IPS-18a (cell line): ENCODE measurements around the gene REXO4.
"Not testable (repeated sequence)": the region's sequence is repeated elsewhere in the genome, so short reads cannot be mapped to it uniquely, and the experiment has no call there.

ENCODE experiments used
- H3K27ac ChIP-seq: one replicate; pipeline ENCODE4 v1.5.1; 2013; ENCODE audit warnings: low read length
- H3K27me3 ChIP-seq: one replicate; pipeline ENCODE4 v1.6.1; 2013; ENCODE audit warnings: mild to moderate bottlenecking, low read length; ENCODE audit not compliant: control insufficient read depth, insufficient read depth
- H3K36me3 ChIP-seq: one replicate; pipeline ENCODE4 v1.6.1; 2013; ENCODE audit warnings: low read depth, low read length; ENCODE audit not compliant: control insufficient read depth
- H3K4me1 ChIP-seq: one replicate; pipeline ENCODE4 v1.6.1; 2013; ENCODE audit warnings: low read depth, low read length; ENCODE audit not compliant: control insufficient read depth
- H3K4me3 ChIP-seq: one replicate; pipeline ENCODE4 v1.5.1; 2013; ENCODE audit warnings: low read length
- H3K9ac ChIP-seq: one replicate; pipeline ENCODE4 v1.6.1; 2013; ENCODE audit warnings: mild to moderate bottlenecking, low read length, moderate library complexity
- H3K9me3 ChIP-seq: one replicate; pipeline ENCODE4 v1.6.1; 2013; ENCODE audit warnings: low read depth, low read length; ENCODE audit not compliant: control insufficient read depth

REXO4 gene

DNA sequence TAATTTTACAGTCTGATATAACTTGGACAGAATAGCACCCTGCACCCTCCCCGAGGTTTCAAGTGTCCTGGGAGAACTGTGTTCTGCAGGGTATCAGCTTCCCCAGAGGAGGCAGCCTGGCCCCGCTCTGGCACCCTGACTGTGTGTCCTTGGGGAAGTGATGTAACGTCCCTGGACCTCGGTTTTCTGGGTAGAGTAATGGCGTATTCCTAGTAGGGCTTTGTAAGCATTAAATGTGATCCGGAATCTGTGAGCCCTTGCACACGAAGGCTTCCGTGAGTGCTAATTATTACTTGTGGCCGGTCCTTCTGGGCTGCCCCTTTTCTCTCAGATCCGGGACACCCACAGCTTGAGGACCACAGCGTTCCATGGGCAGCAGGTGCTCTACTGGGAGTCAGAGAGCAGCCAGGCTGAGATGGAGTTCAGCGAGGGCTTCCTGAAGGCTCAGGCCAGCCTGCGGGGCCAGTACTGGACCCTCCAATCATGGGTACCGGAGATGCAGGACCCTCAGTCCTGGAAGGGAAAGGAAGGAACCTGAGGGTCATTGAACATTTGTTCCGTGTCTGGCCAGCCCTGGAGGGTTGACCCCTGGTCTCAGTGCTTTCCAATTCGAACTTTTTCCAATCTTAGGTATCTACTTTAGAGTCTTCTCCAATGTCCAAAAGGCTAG, 41.0 kb upstream of the REXO4 start:
- H3K4me3 ChIP-seq = peak overlapping the region; percentile 75
- H3K27me3 ChIP-seq = peaks cover 7% of the 10 kb centered on the region
- no peaks in the 10 kb centered on the region for H3K9me3 ChIP-seq
- no peaks in the 10 kb centered on the region for H3K36me3 ChIP-seq
- no peak overlapping the region for H3K9ac ChIP-seq
- H3K4me1 ChIP-seq = peaks cover 4% of the 10 kb centered on the region
- H3K27ac ChIP-seq = no peak overlapping the region

DNA sequence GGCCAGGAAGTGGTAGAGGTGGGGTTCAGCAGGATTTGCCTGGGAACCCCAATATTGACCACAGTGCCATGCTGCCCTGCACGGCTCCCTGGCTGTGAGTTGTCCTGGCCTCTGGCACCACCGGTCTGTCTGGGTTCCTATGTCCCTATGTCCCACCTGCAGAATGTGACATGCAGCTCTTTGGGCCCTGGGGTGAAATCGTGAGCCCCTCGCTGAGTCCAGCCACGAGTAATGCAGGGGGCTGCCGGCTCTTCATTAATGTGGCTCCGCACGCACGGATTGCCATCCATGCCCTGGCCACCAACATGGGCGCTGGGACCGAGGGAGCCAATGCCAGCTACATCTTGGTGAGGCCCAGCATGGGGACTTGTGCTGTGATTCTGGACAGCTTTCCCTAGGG, 39.9 kb upstream of the REXO4 start:
- H3K9ac ChIP-seq = no peak overlapping the region
- no peak overlapping the region for H3K4me3 ChIP-seq
- H3K36me3 ChIP-seq = no peaks in the 10 kb centered on the region
- H3K9me3 ChIP-seq = no peaks in the 10 kb centered on the region
- H3K27me3 ChIP-seq = peaks cover 7% of the 10 kb centered on the region
- peaks cover 4% of the 10 kb centered on the region for H3K4me1 ChIP-seq
- H3K27ac ChIP-seq = no peak overlapping the region

DNA sequence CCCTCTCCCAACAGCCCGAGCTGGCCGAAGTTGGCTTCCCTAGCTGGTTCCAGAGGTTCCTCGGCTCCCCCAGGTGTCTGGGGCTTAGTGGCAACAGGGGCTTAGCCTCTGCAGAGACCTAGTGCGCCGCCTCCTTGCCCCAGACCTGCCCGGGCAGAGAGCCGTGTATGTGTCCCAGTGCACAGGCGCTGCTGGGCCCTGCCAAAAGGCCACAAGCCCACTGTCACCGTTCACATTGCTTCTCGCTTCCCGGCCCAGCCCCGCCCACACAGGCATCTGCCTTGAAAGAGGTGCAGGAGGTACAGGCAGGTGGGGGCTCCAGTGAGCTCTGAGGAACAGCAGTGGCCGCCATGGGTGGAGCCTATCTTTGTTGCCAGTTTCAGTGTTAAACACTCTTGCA, 39.4 kb upstream of the REXO4 start:
- no peak overlapping the region for H3K9ac ChIP-seq
- H3K36me3 ChIP-seq = no peaks in the 10 kb centered on the region
- no peak overlapping the region for H3K4me3 ChIP-seq
- H3K9me3 ChIP-seq = no peaks in the 10 kb centered on the region
- H3K4me1 ChIP-seq = peaks cover 4% of the 10 kb centered on the region
- H3K27me3 ChIP-seq = peaks cover 7% of the 10 kb centered on the region
- no peak overlapping the region for H3K27ac ChIP-seq

- H3K9me3 ChIP-seq = no peaks in the 10 kb centered on the region
- H3K4me3 ChIP-seq = no peak overlapping the region
- no peak overlapping the region for H3K27ac ChIP-seq
- H3K27me3 ChIP-seq = peaks cover 7% of the 10 kb centered on the region
- H3K36me3 ChIP-seq = no peaks in the 10 kb centered on the region
- H3K9ac ChIP-seq = no peak overlapping the region
- peaks cover 4% of the 10 kb centered on the region for H3K4me1 ChIP-seq
Measured at GRCh38 chr9:133456409-133456808, 38.6 kb upstream of the REXO4 start.

- Histone ChIP-seq H3K4me3 (no peak overlapping the region), H3K9ac (no peak overlapping the region), H3K36me3 (no peaks in the 10 kb centered on the region), H3K4me1 (peaks cover 1% of the 10 kb centered on the region), H3K27ac (no peak overlapping the region), H3K27me3 (peaks cover 7% of the 10 kb centered on the region), H3K9me3 (no peaks in the 10 kb centered on the region)
Measured at GRCh38 chr9:133455936-133456335, 38.1 kb upstream of the REXO4 start.

GRCh38 chr9:133454943-133455673, 37.3 kb upstream of the REXO4 start:
- no peaks in the 10 kb centered on the region for H3K9me3 ChIP-seq
- no peaks in the 10 kb centered on the region for H3K4me1 ChIP-seq
- H3K27me3 ChIP-seq = peaks cover 7% of the 10 kb centered on the region
- H3K4me3 ChIP-seq = no peak overlapping the region
- H3K27ac ChIP-seq = no peak overlapping the region
- no peak overlapping the region for H3K9ac ChIP-seq
- H3K36me3 ChIP-seq = no peaks in the 10 kb centered on the region

GRCh38 chr9:133454325-133454724, 36.5 kb upstream of the REXO4 start:
- Histone ChIP-seq H3K27me3 (peaks cover 7% of the 10 kb centered on the region), H3K9me3 (no peaks in the 10 kb centered on the region), H3K9ac (no peak overlapping the region), H3K4me3 (no peak overlapping the region), H3K27ac (no peak overlapping the region), H3K36me3 (no peaks in the 10 kb centered on the region), H3K4me1 (no peaks in the 10 kb centered on the region)

- Histone ChIP-seq H3K27me3 (peaks cover 3% of the 10 kb centered on the region), H3K9me3 (no peaks in the 10 kb centered on the region), H3K9ac (no peak overlapping the region), H3K4me3 (no peak overlapping the region), H3K36me3 (no peaks in the 10 kb centered on the region), H3K27ac (no peak overlapping the region), H3K4me1 (no peaks in the 10 kb centered on the region)
Measured at GRCh38 chr9:133453651-133454050, 35.8 kb upstream of the REXO4 start.

DNA sequence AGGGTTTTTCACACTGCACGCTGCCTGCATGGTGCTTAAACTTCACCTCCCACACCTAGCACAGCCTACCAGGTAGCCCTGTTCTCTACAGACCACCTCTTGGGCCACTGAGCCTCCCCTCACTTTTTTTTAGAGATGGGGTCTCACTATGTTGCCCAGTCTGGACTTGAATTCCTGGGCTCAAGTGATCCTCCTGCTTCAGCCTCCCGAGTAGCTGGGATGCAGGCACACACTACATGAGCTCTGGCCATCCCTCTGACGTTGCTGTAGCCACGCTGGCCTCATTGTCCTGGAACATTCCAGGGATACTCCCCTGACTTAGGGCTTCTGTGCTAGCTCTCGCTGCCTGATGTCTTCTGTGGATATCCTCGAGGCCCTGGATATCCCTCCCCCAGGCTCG, 34.8 kb upstream of the REXO4 start:
- H3K36me3 ChIP-seq = no peaks in the 10 kb centered on the region
- H3K27me3 ChIP-seq = no peaks in the 10 kb centered on the region
- H3K4me1 ChIP-seq = no peaks in the 10 kb centered on the region
- no peak overlapping the region for H3K27ac ChIP-seq
- H3K4me3 ChIP-seq = no peak overlapping the region
- H3K9me3 ChIP-seq = no peaks in the 10 kb centered on the region
- H3K9ac ChIP-seq = no peak overlapping the region

DNA sequence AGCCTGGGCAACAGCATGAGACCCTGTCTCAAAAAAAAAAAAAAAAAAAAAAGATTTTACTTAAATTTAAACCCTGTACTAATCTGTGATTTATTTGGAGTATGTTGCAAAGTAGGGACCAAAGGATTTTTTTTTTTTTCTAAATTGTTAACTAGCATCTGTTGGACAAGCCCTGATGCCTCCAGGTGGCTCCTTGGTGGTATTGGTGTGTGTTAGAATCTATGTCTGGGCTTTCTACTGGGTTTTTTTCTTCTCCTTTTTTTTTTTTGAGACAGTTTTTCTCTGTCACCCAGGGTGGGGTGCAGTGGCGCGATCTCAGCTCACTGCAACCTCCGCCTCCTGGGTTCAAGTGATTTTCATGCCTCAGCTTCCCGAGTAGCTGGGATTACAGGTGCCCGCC, 34.1 kb upstream of the REXO4 start:
- not testable (repeated sequence) for H3K27me3 ChIP-seq, H3K27ac ChIP-seq, H3K4me3 ChIP-seq, H3K36me3 ChIP-seq, H3K9ac ChIP-seq, H3K4me1 ChIP-seq, H3K9me3 ChIP-seq

GRCh38 chr9:133449760-133450159, 31.9 kb upstream of the REXO4 start:
- no peaks in the 10 kb centered on the region for H3K27me3 ChIP-seq
- H3K4me3 ChIP-seq = no peak overlapping the region
- H3K4me1 ChIP-seq = no peaks in the 10 kb centered on the region
- H3K9me3 ChIP-seq = no peaks in the 10 kb centered on the region
- H3K36me3 ChIP-seq = no peaks in the 10 kb centered on the region
- H3K27ac ChIP-seq = no peak overlapping the region
- H3K9ac ChIP-seq = no peak overlapping the region

DNA sequence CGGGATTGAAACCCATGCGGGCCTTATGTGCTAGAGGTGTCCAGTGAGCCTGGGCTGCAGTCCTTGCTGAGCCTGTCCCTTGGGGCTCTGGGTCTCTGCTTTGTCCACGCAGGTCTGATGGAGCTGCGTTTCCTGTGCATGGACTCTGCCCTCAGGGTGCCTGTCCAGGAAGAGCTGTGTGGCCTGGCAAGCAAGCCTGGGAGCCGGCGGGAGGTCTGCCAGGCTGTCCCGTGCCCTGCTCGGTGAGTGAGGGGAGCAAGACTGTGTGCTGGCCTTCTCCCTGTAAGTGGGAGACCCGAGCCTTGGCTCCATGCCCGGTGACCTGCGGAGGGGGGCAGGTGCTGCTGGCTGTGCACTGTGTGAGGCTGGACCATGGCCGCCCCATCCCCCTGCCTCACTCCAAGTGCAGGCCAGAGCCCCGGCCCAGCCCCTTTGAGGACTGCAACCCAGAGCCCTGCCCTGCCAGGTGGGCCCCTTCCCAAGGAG, 30.7 kb upstream of the REXO4 start:
- Histone ChIP-seq H3K9ac (no peak overlapping the region), H3K9me3 (no peaks in the 10 kb centered on the region), H3K27me3 (no peaks in the 10 kb centered on the region), H3K4me3 (no peak overlapping the region), H3K27ac (no peak overlapping the region), H3K4me1 (no peaks in the 10 kb centered on the region), H3K36me3 (no peaks in the 10 kb centered on the region)
